ENCODE results near the gene SMARCA5.

SMARCA5 gene

GRCh38 chr4:143488687-143489086 lies 24.8 kb upstream of the SMARCA5 start:
- H3K27me3 ChIP-seq (replicated peaks in 2 of 5; ENCODE audit: control insufficient read depth in 4 of 5, insufficient read depth in 5 of 5, low read length in 4 of 5) = no peaks in the 10 kb centered on the region
- H3K27ac ChIP-seq (ENCODE audit: insufficient read depth in 1 of 2, low read depth in 1 of 2, low read length in 2 of 2, poor library complexity in 1 of 2, severe bottlenecking in 2 of 2) = no peak overlapping the region
- POLR2A ChIA-PET = no interaction called here
- H3K4me3 ChIP-seq (ENCODE audit: control insufficient read depth in 1 of 7, extremely low read depth in 1 of 7, insufficient read depth in 4 of 7, low read depth in 2 of 7, low read length in 6 of 7) = no peak overlapping the region
- CTCF ChIA-PET = interaction anchor here (1.1 to 1.2 kb wide), 2 partner anchors 197 to 286 kb away, joined by 3 read pairs; no protein-coding TSS in a partner anchor
- peaks cover 0 to 1% (median 0%) of the 10 kb centered on the region in 5 experiments for H3K9me3 ChIP-seq (ENCODE audit: control extremely low read depth in 1 of 5, control insufficient read depth in 4 of 5, insufficient read depth in 2 of 5, low read depth in 1 of 5, low read length in 4 of 5)
- 100% methylated on average over 2 of the region's 3 CpGs for WGBS (ENCODE audit: insufficient coverage)
- peak in 2 of 3 donors; percentile 3 to 14 for DNase-seq
- no peaks in the 10 kb centered on the region for H3K4me1 ChIP-seq (ENCODE audit: control extremely low read depth in 1 of 4, control insufficient read depth in 4 of 4, insufficient read depth in 4 of 4, low read length in 3 of 4)
- no peaks in the 10 kb centered on the region for H3K36me3 ChIP-seq (ENCODE audit: control insufficient read depth in 4 of 4, insufficient read depth in 4 of 4, low read length in 3 of 4)

- WGBS (ENCODE audit: insufficient coverage) = 100% methylated on average over 2 of the region's 2 CpGs
- no peak for DNase-seq
- CTCF ChIA-PET = interaction anchor here (1.0 to 1.2 kb wide), 3 partner anchors 13 to 286 kb away, joined by 3 read pairs; no protein-coding TSS in a partner anchor
Measured at GRCh38 chr4:143489106-143489505, 24.4 kb upstream of the SMARCA5 start.

GRCh38 chr4:143498021-143498420 lies 15.5 kb upstream of the SMARCA5 start:
- POLR2A ChIA-PET = interaction anchor here (0.7 kb wide), 1 partner anchor 256 kb away, joined by 3 read pairs; no protein-coding TSS in a partner anchor
- H3K4me1 ChIP-seq (ENCODE audit: control extremely low read depth in 1 of 4, control insufficient read depth in 4 of 4, insufficient read depth in 4 of 4, low read length in 3 of 4) = peaks cover 0 to 7% (median 5%) of the 10 kb centered on the region in 4 experiments
- no peaks in the 10 kb centered on the region for H3K36me3 ChIP-seq (ENCODE audit: control insufficient read depth in 4 of 4, insufficient read depth in 4 of 4, low read length in 3 of 4)
- WGBS (ENCODE audit: insufficient coverage) = no CpG with 5 or more reads among the region's 8 CpGs
- no peak for DNase-seq
- H3K27ac ChIP-seq (ENCODE audit: insufficient read depth in 1 of 2, low read depth in 1 of 2, low read length in 2 of 2, poor library complexity in 1 of 2, severe bottlenecking in 2 of 2) = no peak overlapping the region
- no peaks in the 10 kb centered on the region for H3K27me3 ChIP-seq (replicated peaks in 2 of 5; ENCODE audit: control insufficient read depth in 4 of 5, insufficient read depth in 5 of 5, low read length in 4 of 5)
- CTCF ChIA-PET = no interaction called here
- H3K9me3 ChIP-seq (ENCODE audit: control extremely low read depth in 1 of 5, control insufficient read depth in 4 of 5, insufficient read depth in 2 of 5, low read depth in 1 of 5, low read length in 4 of 5) = peaks cover 0 to 1% (median 0%) of the 10 kb centered on the region in 5 experiments
- H3K4me3 ChIP-seq (ENCODE audit: control insufficient read depth in 1 of 7, extremely low read depth in 1 of 7, insufficient read depth in 4 of 7, low read depth in 2 of 7, low read length in 6 of 7) = no peak overlapping the region

More at GRCh38 chr4:143489106-143489505, 24.4 kb upstream of the SMARCA5 start:
- Histone ChIP-seq H3K27me3 (replicated peaks in 2 of 5; ENCODE audit: control insufficient read depth in 4 of 5, insufficient read depth in 5 of 5, low read length in 4 of 5) (no peaks in the 10 kb centered on the region), H3K4me3 (ENCODE audit: control insufficient read depth in 1 of 7, extremely low read depth in 1 of 7, insufficient read depth in 4 of 7, low read depth in 2 of 7, low read length in 6 of 7) (no peak overlapping the region), H3K36me3 (ENCODE audit: control insufficient read depth in 4 of 4, insufficient read depth in 4 of 4, low read length in 3 of 4) (no peaks in the 10 kb centered on the region), H3K9me3 (ENCODE audit: control extremely low read depth in 1 of 5, control insufficient read depth in 4 of 5, insufficient read depth in 2 of 5, low read depth in 1 of 5, low read length in 4 of 5) (peaks cover 0 to 1% (median 0%) of the 10 kb centered on the region in 5 experiments), H3K27ac (ENCODE audit: insufficient read depth in 1 of 2, low read depth in 1 of 2, low read length in 2 of 2, poor library complexity in 1 of 2, severe bottlenecking in 2 of 2) (no peak overlapping the region), H3K4me1 (ENCODE audit: control extremely low read depth in 1 of 4, control insufficient read depth in 4 of 4, insufficient read depth in 4 of 4, low read length in 3 of 4) (no peaks in the 10 kb centered on the region)
- POLR2A ChIA-PET = no interaction called here

GRCh38 chr4:143502231-143502630 lies 11.3 kb upstream of the SMARCA5 start:
- POLR2A ChIA-PET = interaction anchor here (2.2 kb wide), 1 partner anchor 12 kb away, joined by 10 read pairs; the partner anchor contains the start of gene SMARCA5
- Histone ChIP-seq H3K27me3 (replicated peaks in 2 of 5; ENCODE audit: control insufficient read depth in 4 of 5, insufficient read depth in 5 of 5, low read length in 4 of 5) (no peaks in the 10 kb centered on the region), H3K36me3 (ENCODE audit: control insufficient read depth in 4 of 4, insufficient read depth in 4 of 4, low read length in 3 of 4) (no peaks in the 10 kb centered on the region), H3K4me3 (ENCODE audit: control insufficient read depth in 1 of 7, extremely low read depth in 1 of 7, insufficient read depth in 4 of 7, low read depth in 2 of 7, low read length in 6 of 7) (no peak overlapping the region), H3K27ac (ENCODE audit: insufficient read depth in 1 of 2, low read depth in 1 of 2, low read length in 2 of 2, poor library complexity in 1 of 2, severe bottlenecking in 2 of 2) (no peak overlapping the region), H3K4me1 (ENCODE audit: control extremely low read depth in 1 of 4, control insufficient read depth in 4 of 4, insufficient read depth in 4 of 4, low read length in 3 of 4) (peaks cover 0 to 7% (median 5%) of the 10 kb centered on the region in 4 experiments), H3K9me3 (ENCODE audit: control extremely low read depth in 1 of 5, control insufficient read depth in 4 of 5, insufficient read depth in 2 of 5, low read depth in 1 of 5, low read length in 4 of 5) (no peaks in the 10 kb centered on the region)
- CTCF ChIA-PET = interaction anchor here (0.9 to 1.8 kb wide), 3 partner anchors 8 to 113 kb away, joined by 3 to 9 read pairs (median 3); no protein-coding TSS in a partner anchor
- 0% methylated on average over 1 of the region's 1 CpG for WGBS (ENCODE audit: insufficient coverage)
- peak in 2 of 3 donors; percentile 57 to 63 for DNase-seq

- 80% methylated on average over 1 of the region's 1 CpG for WGBS (ENCODE audit: insufficient coverage)
- H3K4me1 ChIP-seq (ENCODE audit: control extremely low read depth in 1 of 4, control insufficient read depth in 4 of 4, insufficient read depth in 4 of 4, low read length in 3 of 4) = peaks cover 0 to 7% (median 5%) of the 10 kb centered on the region in 4 experiments
- H3K27me3 ChIP-seq (replicated peaks in 2 of 5; ENCODE audit: control insufficient read depth in 4 of 5, insufficient read depth in 5 of 5, low read length in 4 of 5) = no peaks in the 10 kb centered on the region
- H3K36me3 ChIP-seq (ENCODE audit: control insufficient read depth in 4 of 4, insufficient read depth in 4 of 4, low read length in 3 of 4) = no peaks in the 10 kb centered on the region
- no peak for DNase-seq
- peaks cover 0 to 2% (median 0%) of the 10 kb centered on the region in 5 experiments for H3K9me3 ChIP-seq (ENCODE audit: control extremely low read depth in 1 of 5, control insufficient read depth in 4 of 5, insufficient read depth in 2 of 5, low read depth in 1 of 5, low read length in 4 of 5)
- H3K4me3 ChIP-seq (ENCODE audit: control insufficient read depth in 1 of 7, extremely low read depth in 1 of 7, insufficient read depth in 4 of 7, low read depth in 2 of 7, low read length in 6 of 7) = no peak overlapping the region
- ChIA-PET CTCF (no interaction called here), POLR2A (no interaction called here)
- H3K27ac ChIP-seq (ENCODE audit: insufficient read depth in 1 of 2, low read depth in 1 of 2, low read length in 2 of 2, poor library complexity in 1 of 2, severe bottlenecking in 2 of 2) = no peak overlapping the region
Measured at GRCh38 chr4:143506031-143506430, 7.5 kb upstream of the SMARCA5 start.

- Histone ChIP-seq H3K9me3 (ENCODE audit: control extremely low read depth in 1 of 5, control insufficient read depth in 4 of 5, insufficient read depth in 2 of 5, low read depth in 1 of 5, low read length in 4 of 5) (peaks cover 0 to 2% (median 0%) of the 10 kb centered on the region in 5 experiments), H3K4me1 (ENCODE audit: control extremely low read depth in 1 of 4, control insufficient read depth in 4 of 4, insufficient read depth in 4 of 4, low read length in 3 of 4) (peaks cover 13 to 28% (median 19%) of the 10 kb centered on the region in 4 experiments), H3K36me3 (ENCODE audit: control insufficient read depth in 4 of 4, insufficient read depth in 4 of 4, low read length in 3 of 4) (no peaks in the 10 kb centered on the region), H3K27me3 (replicated peaks in 2 of 5; ENCODE audit: control insufficient read depth in 4 of 5, insufficient read depth in 5 of 5, low read length in 4 of 5) (no peaks in the 10 kb centered on the region), H3K27ac (ENCODE audit: insufficient read depth in 1 of 2, low read depth in 1 of 2, low read length in 2 of 2, poor library complexity in 1 of 2, severe bottlenecking in 2 of 2) (no peak overlapping the region), H3K4me3 (ENCODE audit: control insufficient read depth in 1 of 7, extremely low read depth in 1 of 7, insufficient read depth in 4 of 7, low read depth in 2 of 7, low read length in 6 of 7) (no peak overlapping the region)
- WGBS (ENCODE audit: insufficient coverage) = 98% methylated on average over 4 of the region's 7 CpGs
- ChIA-PET POLR2A (no interaction called here), CTCF (interaction anchor here (0.8 to 2.0 kb wide), 3 partner anchors 9 to 309 kb away, joined by 3 to 9 read pairs (median 4); no protein-coding TSS in a partner anchor)
- no peak for DNase-seq
Measured at GRCh38 chr4:143511906-143512305, 1.6 kb upstream of the SMARCA5 start.

- POLR2A ChIA-PET = interaction anchor here (0.6 to 0.7 kb wide), 3 partner anchors 10 to 809 kb away, joined by 3 to 5 read pairs (median 4); no protein-coding TSS in a partner anchor
- peaks cover 0 to 8% (median 2%) of the 10 kb centered on the region in 4 experiments for H3K36me3 ChIP-seq (ENCODE audit: control insufficient read depth in 4 of 4, insufficient read depth in 4 of 4, low read length in 3 of 4)
- peaks cover 0 to 2% (median 0%) of the 10 kb centered on the region in 5 experiments for H3K9me3 ChIP-seq (ENCODE audit: control extremely low read depth in 1 of 5, control insufficient read depth in 4 of 5, insufficient read depth in 2 of 5, low read depth in 1 of 5, low read length in 4 of 5)
- H3K4me3 ChIP-seq (ENCODE audit: control insufficient read depth in 1 of 7, extremely low read depth in 1 of 7, insufficient read depth in 4 of 7, low read depth in 2 of 7, low read length in 6 of 7) = peak overlapping the region; percentile 76 to 100 (median 99)
- peaks cover 13 to 28% (median 19%) of the 10 kb centered on the region in 4 experiments for H3K4me1 ChIP-seq (ENCODE audit: control extremely low read depth in 1 of 4, control insufficient read depth in 4 of 4, insufficient read depth in 4 of 4, low read length in 3 of 4)
- CTCF ChIA-PET = interaction anchor here (1.2 to 2.0 kb wide), 2 partner anchors 10 to 137 kb away, joined by 4 to 9 read pairs; no protein-coding TSS in a partner anchor
- WGBS (ENCODE audit: insufficient coverage) = 0% methylated on average over 16 of the region's 18 CpGs
- peak; percentile 94 to 97 (median 96) for DNase-seq
- no peaks in the 10 kb centered on the region for H3K27me3 ChIP-seq (replicated peaks in 2 of 5; ENCODE audit: control insufficient read depth in 4 of 5, insufficient read depth in 5 of 5, low read length in 4 of 5)
- peak overlapping the region; percentile 96 to 98 for H3K27ac ChIP-seq (ENCODE audit: insufficient read depth in 1 of 2, low read depth in 1 of 2, low read length in 2 of 2, poor library complexity in 1 of 2, severe bottlenecking in 2 of 2)
Measured at GRCh38 chr4:143512978-143513313, 556 bp upstream of the SMARCA5 start.
